Endothelial cell (in vitro differentiated cells): Measurements from ENCODE around the gene COX8A. TPM values are rescaled to one million over a fixed set of nuclear protein-coding genes. Genes with fewer than 3 reads are reported as not detected.

Experiments used
- DNase-seq: peaks from one replicate; pipeline ENCODE4 v3.0.0; 2021; ENCODE audit warnings: low spot score
- H3K27ac Mint-ChIP-seq: one replicate; pipeline ENCODE4 v1.8.0; 2021; ENCODE audit warnings: mixed read lengths, inconsistent platforms; ENCODE audit not compliant: unreplicated experiment
- H3K27me3 Mint-ChIP-seq: one replicate; pipeline ENCODE4 v1.8.0; 2021; ENCODE audit warnings: mild to moderate bottlenecking, moderate library complexity, mixed read lengths, inconsistent platforms; ENCODE audit not compliant: unreplicated experiment
- H3K36me3 Mint-ChIP-seq: one replicate; pipeline ENCODE4 v1.8.0; 2021; ENCODE audit warnings: mild to moderate bottlenecking, low read depth, mixed read lengths, inconsistent platforms; ENCODE audit not compliant: unreplicated experiment
- H3K4me1 Mint-ChIP-seq: one replicate; pipeline ENCODE4 v1.8.0; 2021; ENCODE audit warnings: mild to moderate bottlenecking, mixed read lengths, inconsistent platforms; ENCODE audit not compliant: unreplicated experiment
- H3K4me3 Mint-ChIP-seq: one replicate; pipeline ENCODE4 v1.8.0; 2021; ENCODE audit warnings: mild to moderate bottlenecking, mixed read lengths, inconsistent platforms; ENCODE audit not compliant: unreplicated experiment
- H3K9me3 Mint-ChIP-seq: one replicate; pipeline ENCODE4 v1.8.0; 2021; ENCODE audit warnings: mixed read lengths, inconsistent platforms; ENCODE audit not compliant: unreplicated experiment
- total RNA-seq: library from RNA; stranded (reverse); fragmentation: NEBNext Ultra II Directional; extraction: Animal tissue kit (Norgen Biotek cat#: 25700); gene quantifications from one replicate; pipeline ENCODE4 v1.2.1, GENCODE V29; 2021; ENCODE audit not compliant: unreplicated experiment
- TF ChIP-seq, protein P1 (sequence below): fragments of 200-600 bp; sonication (generic); IDR thresholded peaks from one replicate; pipeline ENCODE4 v1.5.0; 2021; ENCODE audit warnings: antibody characterized with exemption; ENCODE audit not compliant: unreplicated experiment

COX8A gene
- total RNA-seq, 1 donor from 2014 or later: 188 TPM

DNA sequence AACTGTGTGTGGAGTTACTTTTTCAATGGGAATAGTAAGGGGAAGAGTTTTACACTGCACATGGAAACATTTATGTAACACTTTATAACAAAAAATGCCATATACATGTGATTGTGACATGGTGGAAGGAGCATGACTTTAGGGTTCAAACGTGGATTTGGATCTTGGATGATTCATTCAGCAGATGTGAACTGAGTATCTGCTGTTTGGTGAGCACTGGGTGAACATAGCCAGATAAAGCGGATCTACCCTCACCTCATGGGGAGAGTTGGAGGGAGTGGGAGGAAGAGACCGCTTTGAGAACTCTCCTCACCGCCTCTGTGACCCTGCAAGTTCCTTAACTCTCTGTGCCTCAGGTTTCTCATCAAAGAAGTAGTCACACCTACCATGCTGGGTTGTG lies 32.5 kb upstream of the COX8A start:
- Mint-ChIP-seq H3K27ac (no peak overlapping the region), H3K4me1 (peaks cover 14% of the 10 kb centered on the region), H3K36me3 (no peaks in the 10 kb centered on the region), H3K27me3 (peaks cover 4% of the 10 kb centered on the region), H3K4me3 (no peak overlapping the region), H3K9me3 (no peaks in the 10 kb centered on the region)
- TF ChIP-seq, protein P1, sequence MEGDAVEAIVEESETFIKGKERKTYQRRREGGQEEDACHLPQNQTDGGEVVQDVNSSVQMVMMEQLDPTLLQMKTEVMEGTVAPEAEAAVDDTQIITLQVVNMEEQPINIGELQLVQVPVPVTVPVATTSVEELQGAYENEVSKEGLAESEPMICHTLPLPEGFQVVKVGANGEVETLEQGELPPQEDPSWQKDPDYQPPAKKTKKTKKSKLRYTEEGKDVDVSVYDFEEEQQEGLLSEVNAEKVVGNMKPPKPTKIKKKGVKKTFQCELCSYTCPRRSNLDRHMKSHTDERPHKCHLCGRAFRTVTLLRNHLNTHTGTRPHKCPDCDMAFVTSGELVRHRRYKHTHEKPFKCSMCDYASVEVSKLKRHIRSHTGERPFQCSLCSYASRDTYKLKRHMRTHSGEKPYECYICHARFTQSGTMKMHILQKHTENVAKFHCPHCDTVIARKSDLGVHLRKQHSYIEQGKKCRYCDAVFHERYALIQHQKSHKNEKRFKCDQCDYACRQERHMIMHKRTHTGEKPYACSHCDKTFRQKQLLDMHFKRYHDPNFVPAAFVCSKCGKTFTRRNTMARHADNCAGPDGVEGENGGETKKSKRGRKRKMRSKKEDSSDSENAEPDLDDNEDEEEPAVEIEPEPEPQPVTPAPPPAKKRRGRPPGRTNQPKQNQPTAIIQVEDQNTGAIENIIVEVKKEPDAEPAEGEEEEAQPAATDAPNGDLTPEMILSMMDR: no peak
- no peak for DNase-seq

DNA sequence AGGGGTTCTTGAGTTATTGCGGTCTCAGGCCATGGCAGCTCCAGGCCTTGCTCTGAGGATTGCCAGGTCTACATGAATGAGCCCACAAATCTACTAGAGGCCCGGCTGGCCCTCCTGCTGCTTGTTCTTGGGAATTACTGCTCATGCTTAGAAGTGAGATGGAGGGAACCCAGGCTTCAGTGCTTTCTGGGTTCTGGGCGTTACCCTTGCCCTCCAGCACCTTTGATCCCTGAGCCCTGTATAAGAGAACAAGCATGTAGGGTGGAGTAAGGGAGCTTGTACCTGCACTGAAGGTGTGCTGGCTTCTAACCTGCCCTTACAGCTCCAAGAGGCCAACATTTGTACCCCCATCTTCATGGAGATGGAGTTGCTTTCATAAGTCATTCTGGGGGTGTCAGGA lies 31.6 kb upstream of the COX8A start:
- Mint-ChIP-seq H3K4me1 (peaks cover 13% of the 10 kb centered on the region), H3K4me3 (no peak overlapping the region), H3K9me3 (no peaks in the 10 kb centered on the region), H3K27ac (no peak overlapping the region), H3K36me3 (no peaks in the 10 kb centered on the region), H3K27me3 (peaks cover 4% of the 10 kb centered on the region)
- TF ChIP-seq, protein P1: no peak
- no peak for DNase-seq

DNA sequence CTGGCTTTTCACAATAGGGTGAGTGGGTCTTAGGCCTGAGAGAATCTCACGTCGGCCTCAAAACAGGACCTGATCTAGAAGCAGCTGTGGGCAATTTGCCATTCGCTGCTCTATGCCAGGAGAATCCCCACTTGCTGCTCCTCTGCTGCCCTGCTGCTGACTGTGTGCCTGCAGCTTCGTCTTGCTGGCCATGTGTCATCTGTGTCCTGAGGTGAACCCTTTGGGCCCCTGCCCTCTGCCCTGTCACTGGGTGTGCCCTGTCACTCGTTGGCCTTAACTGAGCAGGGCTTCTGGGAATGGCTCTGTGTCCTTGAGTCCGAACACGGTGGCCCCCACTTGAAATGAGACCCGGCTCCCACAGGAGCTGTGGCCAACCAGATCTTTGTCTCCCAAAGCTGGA lies 29.4 kb upstream of the COX8A start:
- Mint-ChIP-seq H3K27ac (no peak overlapping the region), H3K36me3 (no peaks in the 10 kb centered on the region), H3K27me3 (peaks cover 2% of the 10 kb centered on the region), H3K9me3 (no peaks in the 10 kb centered on the region), H3K4me3 (no peak overlapping the region), H3K4me1 (peaks cover 4% of the 10 kb centered on the region)
- DNase-seq: no peak
- TF ChIP-seq, protein P1: no peak

DNA sequence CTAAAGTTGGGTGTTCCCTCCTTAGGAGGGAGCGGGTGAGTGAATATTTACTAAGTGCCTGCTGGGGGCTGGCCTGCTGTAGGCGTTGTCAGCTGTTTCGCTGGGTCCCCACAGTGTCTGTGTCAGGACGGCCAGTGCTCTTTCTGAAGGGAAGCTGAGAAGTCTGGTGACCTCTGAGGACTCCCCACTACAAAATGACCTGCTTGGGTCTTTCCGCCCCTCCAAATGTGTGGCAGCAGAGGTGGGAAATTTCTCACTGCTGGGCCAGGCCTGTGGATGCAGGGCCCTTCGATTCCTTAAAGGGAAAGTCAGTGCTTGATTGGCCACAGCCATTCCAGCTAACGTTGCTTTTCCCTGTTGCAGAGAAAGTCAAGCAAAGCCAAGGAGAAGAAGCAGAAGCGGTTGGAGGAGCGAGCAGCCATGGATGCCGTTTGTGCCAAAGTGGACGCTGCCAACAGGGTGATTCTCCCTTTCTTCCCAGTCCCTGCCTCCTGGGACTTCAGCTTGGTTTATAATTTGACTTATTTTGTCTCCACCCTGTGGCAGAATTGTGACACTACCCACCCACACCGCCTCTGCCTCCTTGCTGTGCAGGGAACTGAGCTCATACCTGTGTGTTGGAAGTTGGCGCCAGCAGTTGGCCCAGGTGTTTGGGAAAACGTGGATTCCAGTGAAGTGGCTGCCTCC lies 28.8 kb upstream of the COX8A start:
- Mint-ChIP-seq H3K36me3 (no peaks in the 10 kb centered on the region), H3K4me3 (no peak overlapping the region)

More for the DNA sequence above, 28.8 kb upstream of the COX8A start:
- H3K27me3 Mint-ChIP-seq: peaks cover 2% of the 10 kb centered on the region
- TF ChIP-seq, protein P1: peak; percentile 55
- no peak overlapping the region for H3K27ac Mint-ChIP-seq
- H3K4me1 Mint-ChIP-seq: peaks cover under 1% of the 10 kb centered on the region
- DNase-seq: peak; percentile 48
- H3K9me3 Mint-ChIP-seq: no peaks in the 10 kb centered on the region
